B cell (primary cell): Measurements from ENCODE around the gene MAST2. TPM values are rescaled to one million over a fixed set of nuclear protein-coding genes. Genes with fewer than 3 reads are reported as not detected.

Experiments
- ATAC-seq: fragments of 200-7000 bp; cut with Tn5 transposase; one replicate; pipeline ENCODE4 v1.10.0; 2021; ENCODE audit warnings: low read depth, mild to moderate bottlenecking, moderate number of reproducible peaks, moderate library complexity
- CTCF ChIA-PET: fragments of 350-600 bp; sonication (Branson Sonifier 250); formaldehyde crosslinking; loops from one replicate; lab custom pipeline; 2021; ENCODE audit warnings: antibody characterized with exemption, inconsistent platforms; lab: Charles Lee
- POLR2A ChIA-PET: fragments of 350-600 bp; sonication (Branson Sonifier 250); formaldehyde crosslinking; loops from one replicate; lab custom pipeline; 2021; ENCODE audit warnings: antibody characterized with exemption; lab: Charles Lee
- DNase-seq: peaks from one replicate; pipeline ENCODE4 v3.0.0; 2013
- H2AFZ ChIP-seq: 2 replicates; pipeline ENCODE4 v1.6.1; 2012; ENCODE audit warnings: mild to moderate bottlenecking, low read depth, low read length; ENCODE audit not compliant: insufficient read depth, poor library complexity, severe bottlenecking
- H3K27ac ChIP-seq, 2 donors: 1 replicate in 1 of 2; 2 replicates in 1 of 2; pipeline ENCODE4 v1.5.1; 2012 to 2013; ENCODE audit warnings: low read length in 2 of 2, mild to moderate bottlenecking in 2 of 2, moderate library complexity in 1 of 2
- H3K27me3 ChIP-seq, 4 experiments: fragments of 200-600 bp in 1 of 4; sonication (generic) in 1 of 4; replicated peaks in 1 of 4; 1 replicate in 2 of 4; 2 replicates in 2 of 4; pipeline versions ENCODE4 v1.6.1 to v1.7.0; 2013 to 2016; ENCODE audit warnings: low read length in 3 of 4, mild to moderate bottlenecking in 2 of 4, mixed read lengths in 1 of 4, moderate library complexity in 1 of 4; ENCODE audit not compliant: insufficient read depth in 4 of 4, control insufficient read depth in 3 of 4; ENCODE audit errors: control extremely low read depth in 1 of 4
- H3K36me3 ChIP-seq, 2 experiments: replicated peaks in 1 of 2; 1 replicate in 1 of 2; 2 replicates in 1 of 2; pipeline versions ENCODE4 v1.6.1 to v1.7.1; 2013; ENCODE audit warnings: low read length in 1 of 2; ENCODE audit not compliant: insufficient read depth in 2 of 2, control insufficient read depth in 1 of 2; ENCODE audit errors: control extremely low read depth in 1 of 2, extremely low read depth in 1 of 2
- H3K4me1 ChIP-seq, 2 donors: fragments of 200-600 bp in 1 of 2; sonication (generic) in 1 of 2; 1 replicate in 1 of 2; 2 replicates in 1 of 2; pipeline versions ENCODE4 v1.5.1 to v1.6.1; 2013 to 2017; ENCODE audit warnings: low read length in 2 of 2; ENCODE audit not compliant: control insufficient read depth in 2 of 2, insufficient read depth in 2 of 2
- H3K4me2 ChIP-seq: replicated peaks from 2 replicates; pipeline ENCODE3; 2012; ENCODE audit warnings: mild to moderate bottlenecking, low read depth, low read length; ENCODE audit not compliant: poor library complexity, severe bottlenecking
- H3K4me3 ChIP-seq, 5 experiments: fragments of 200-600 bp in 1 of 5; sonication (generic) in 1 of 5; 1 replicate in 3 of 5; 2 replicates in 2 of 5; pipeline versions ENCODE4 v1.5.1 to v1.7.0; 2011 to 2016; ENCODE audit warnings: low read length in 4 of 5, mild to moderate bottlenecking in 4 of 5, low read depth in 2 of 5, control low read depth in 1 of 5, moderate library complexity in 1 of 5; ENCODE audit not compliant: insufficient read depth in 1 of 5; ENCODE audit errors: control extremely low read depth in 1 of 5, extremely low read depth in 1 of 5
- H3K79me2 ChIP-seq: fragments of 200-600 bp; sonication (generic); one replicate; pipeline ENCODE4 v1.6.0; 2016; ENCODE audit warnings: low read length; ENCODE audit not compliant: control insufficient read depth, insufficient read depth
- H3K9ac ChIP-seq: fragments of 200-600 bp; sonication (generic); 2 replicates; pipeline ENCODE4 v1.6.1; 2017; ENCODE audit warnings: mild to moderate bottlenecking, low read length, moderate library complexity
- H3K9me3 ChIP-seq, 3 donors: one replicate each; pipeline versions ENCODE4 v1.6.1 to v1.7.1; 2013; ENCODE audit warnings: low read length in 2 of 3; ENCODE audit not compliant: control insufficient read depth in 2 of 3, insufficient read depth in 1 of 3; ENCODE audit errors: control extremely low read depth in 1 of 3
- H4K20me1 ChIP-seq: 2 replicates; pipeline ENCODE4 v1.6.0; 2012; ENCODE audit warnings: mild to moderate bottlenecking, low read length; ENCODE audit not compliant: insufficient read depth, control insufficient read depth, poor library complexity, severe bottlenecking
- H3K27ac Mint-ChIP-seq: one replicate; pipeline ENCODE4 v1.8.0; 2021; ENCODE audit warnings: mixed read lengths
- H3K27me3 Mint-ChIP-seq: one replicate; pipeline ENCODE4 v1.8.0; 2021; ENCODE audit warnings: mixed read lengths
- H3K4me1 Mint-ChIP-seq: one replicate; pipeline ENCODE4 v1.8.0; 2021; ENCODE audit warnings: mixed read lengths
- H3K4me3 Mint-ChIP-seq: one replicate; pipeline ENCODE4 v1.8.0; 2021; ENCODE audit warnings: mixed read lengths
- H3K9me3 Mint-ChIP-seq: one replicate; pipeline ENCODE4 v1.8.0; 2022; ENCODE audit warnings: mixed read lengths; ENCODE audit not compliant: insufficient read depth
- EZH2 ChIP-seq: IDR thresholded peaks from 2 replicates; pipeline ENCODE4 v1.6.1; 2012; ENCODE audit warnings: borderline replicate concordance, low read depth, mild to moderate bottlenecking, moderate library complexity, low read length; ENCODE audit not compliant: insufficient read depth, poor library complexity, severe bottlenecking
- WGBS: methylation state at CpG from one replicate; pipeline ENCODE4 v1.1.5; 2013; ENCODE audit warnings: missing lambda C conversion rate; ENCODE audit not compliant: insufficient coverage; 5-methylcytosine and 5-hydroxymethylcytosine counted together
- intact Hi-C: fragments of 100-400 bp; cut with micrococcal nuclease; formaldehyde crosslinking; loops from one replicate; pipeline ENCODE4 v1.10.0; 2022
- polyA plus RNA-seq: library from polyadenylated mRNA; depleted of rRNA; stranded (reverse); fragments of >200 nt; gene quantifications from 2 replicates; pipeline ENCODE4 v1.2.3, GENCODE V29; 2012
- total RNA-seq, 2 donors: library from RNA; stranded (reverse); fragments of 120-200 nt in 1 of 2; gene quantifications; 1 replicate in 1 of 2; 2 replicates in 1 of 2; pipeline versions ENCODE4 v1.2.3 to v1.2.4, GENCODE V29; 2013 to 2022
- TF ChIP-seq, protein P1 (sequence below): fragments of 200-600 bp; IDR thresholded peaks from one replicate; pipeline ENCODE4 v1.8.0; 2022; ENCODE audit warnings: antibody characterized with exemption, mild to moderate bottlenecking

The MAST2 gene
- total and polyA plus RNA-seq, 2 donors (not counting 1 experiment from before 2014, with no cell fraction given), result 12.5 to 23.3 TPM

DNA sequence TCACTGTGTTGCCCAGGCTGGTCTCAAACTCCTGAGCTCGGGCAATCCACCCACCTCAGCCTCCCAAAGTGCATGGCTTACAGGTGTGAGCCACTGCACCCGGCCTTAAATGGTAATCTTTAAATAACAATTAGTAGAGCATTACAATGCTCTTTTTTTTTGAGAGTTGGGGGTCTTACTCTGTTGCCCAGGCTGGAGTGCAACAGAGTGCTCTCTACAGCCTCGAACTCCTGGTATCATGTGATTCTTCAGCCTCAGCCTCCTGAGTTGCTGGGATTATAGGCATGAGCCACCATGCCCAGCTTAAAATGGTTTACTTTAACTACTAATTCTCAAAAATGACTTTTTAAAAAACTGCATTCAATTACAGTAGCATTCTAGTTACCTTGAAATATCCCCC, 276.8 kb downstream of the MAST2 start:
- H3K79me2 ChIP-seq, result no peaks in the 10 kb centered on the region
- WGBS, result 100% methylated on average over 1 of the region's 3 CpGs

DNA sequence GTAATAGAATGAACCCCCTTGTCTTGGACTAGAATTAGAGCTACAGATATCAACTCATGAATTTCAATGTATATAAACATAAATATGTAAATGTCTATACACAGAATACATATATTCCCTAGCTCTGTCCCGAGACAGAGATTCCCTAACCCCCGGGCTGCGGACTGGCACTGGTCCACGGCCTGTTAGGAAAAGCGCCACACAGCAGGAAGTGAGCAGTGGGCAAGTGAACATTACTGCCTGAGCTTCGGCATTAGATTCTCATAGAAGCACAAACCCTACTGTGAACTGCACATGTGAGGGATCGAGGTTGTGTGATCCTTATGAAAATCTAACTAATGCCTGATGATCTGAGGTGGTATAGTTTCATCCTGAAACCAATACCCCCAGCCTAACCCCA, 277.8 kb downstream of the MAST2 start:
- Mint-ChIP-seq H3K4me3 (no peak overlapping the region), H3K27me3 (no peaks in the 10 kb centered on the region), H3K4me1 (no peaks in the 10 kb centered on the region), H3K9me3 (no peaks in the 10 kb centered on the region), H3K27ac (no peak overlapping the region)
- H3K27ac ChIP-seq, result no peak overlapping the region
- no peaks in the 10 kb centered on the region for H4K20me1 ChIP-seq
- CTCF ChIA-PET, result no interaction called here
- ATAC-seq (no peak), DNase-seq (no peak)
- whole genome bisulfite sequencing, result 97% methylated on average over 4 of the region's 7 CpGs
- H2AFZ ChIP-seq, result no peak overlapping the region
- no peaks in the 10 kb centered on the region for H3K4me1 ChIP-seq
- TF ChIP-seq EZH2, result no peak
- TF ChIP-seq, protein P1, sequence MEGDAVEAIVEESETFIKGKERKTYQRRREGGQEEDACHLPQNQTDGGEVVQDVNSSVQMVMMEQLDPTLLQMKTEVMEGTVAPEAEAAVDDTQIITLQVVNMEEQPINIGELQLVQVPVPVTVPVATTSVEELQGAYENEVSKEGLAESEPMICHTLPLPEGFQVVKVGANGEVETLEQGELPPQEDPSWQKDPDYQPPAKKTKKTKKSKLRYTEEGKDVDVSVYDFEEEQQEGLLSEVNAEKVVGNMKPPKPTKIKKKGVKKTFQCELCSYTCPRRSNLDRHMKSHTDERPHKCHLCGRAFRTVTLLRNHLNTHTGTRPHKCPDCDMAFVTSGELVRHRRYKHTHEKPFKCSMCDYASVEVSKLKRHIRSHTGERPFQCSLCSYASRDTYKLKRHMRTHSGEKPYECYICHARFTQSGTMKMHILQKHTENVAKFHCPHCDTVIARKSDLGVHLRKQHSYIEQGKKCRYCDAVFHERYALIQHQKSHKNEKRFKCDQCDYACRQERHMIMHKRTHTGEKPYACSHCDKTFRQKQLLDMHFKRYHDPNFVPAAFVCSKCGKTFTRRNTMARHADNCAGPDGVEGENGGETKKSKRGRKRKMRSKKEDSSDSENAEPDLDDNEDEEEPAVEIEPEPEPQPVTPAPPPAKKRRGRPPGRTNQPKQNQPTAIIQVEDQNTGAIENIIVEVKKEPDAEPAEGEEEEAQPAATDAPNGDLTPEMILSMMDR, result no peak
- H3K27me3 ChIP-seq, result no peaks in the 10 kb centered on the region
- no peak overlapping the region for H3K9ac ChIP-seq
- H3K79me2 ChIP-seq, result no peaks in the 10 kb centered on the region
- intact Hi-C loops, result no loop called here
- H3K4me2 ChIP-seq, result no peak overlapping the region
- no peaks in the 10 kb centered on the region for H3K36me3 ChIP-seq
- H3K9me3 ChIP-seq, result no peaks in the 10 kb centered on the region
- POLR2A ChIA-PET, result no interaction called here
- no peak overlapping the region for H3K4me3 ChIP-seq

More for the DNA sequence above, 276.8 kb downstream of the MAST2 start:
- no peak overlapping the region for H3K27ac ChIP-seq
- no peak overlapping the region for H3K4me2 ChIP-seq
- no peak for TF ChIP-seq EZH2
- TF ChIP-seq, protein P1, result no peak
- POLR2A ChIA-PET, result no interaction called here
- H3K36me3 ChIP-seq, result no peaks in the 10 kb centered on the region
- no peaks in the 10 kb centered on the region for H3K9me3 Mint-ChIP-seq
- no peaks in the 10 kb centered on the region for H3K4me1 ChIP-seq
- no peak overlapping the region for H3K4me3 ChIP-seq
- H2AFZ ChIP-seq, result no peak overlapping the region
- no peak overlapping the region for H3K27ac Mint-ChIP-seq
- no peak overlapping the region for H3K9ac ChIP-seq
- CTCF ChIA-PET, result no interaction called here
- no peaks in the 10 kb centered on the region for H3K27me3 Mint-ChIP-seq
- H4K20me1 ChIP-seq, result no peaks in the 10 kb centered on the region
- ATAC-seq (no peak), DNase-seq (no peak)
- no peak overlapping the region for H3K4me3 Mint-ChIP-seq
- H3K27me3 ChIP-seq, result no peaks in the 10 kb centered on the region
- intact Hi-C loops, result no loop called here
- no peaks in the 10 kb centered on the region for H3K4me1 Mint-ChIP-seq
- H3K9me3 ChIP-seq, result no peaks in the 10 kb centered on the region
